Lower leg skin (tissue), 4 donors: Measurements from ENCODE around the gene CHD2. TPM values are rescaled to one million over a fixed set of nuclear protein-coding genes. Genes with fewer than 3 reads are reported as not detected.

Source experiments
- DNase-seq, 2 donors: peaks; one replicate each; pipeline ENCODE4 v3.0.0-alpha.2; 2019; ENCODE audit warnings: low spot score in 2 of 2
- H3K4me3 ChIP-seq: fragments of 200-600 bp; sonication (generic); 2 replicates; pipeline ENCODE4 v1.5.1; 2017; ENCODE audit warnings: mild to moderate bottlenecking, low read depth; ENCODE audit not compliant: poor library complexity, severe bottlenecking
- POLR2A ChIP-seq, 2 donors: fragments of 450-650 bp; IDR thresholded peaks; one replicate each; pipeline ENCODE4 v1.6.1; 2016 to 2017; ENCODE audit warnings: antibody characterized with exemption in 2 of 2, mild to moderate bottlenecking in 1 of 2, moderate library complexity in 1 of 2
- WGBS, 2 donors: methylation state at CpG; one replicate each; pipeline ENCODE4 v1.1.5; 2018; 5-methylcytosine and 5-hydroxymethylcytosine counted together
- intact Hi-C: fragments of 100-400 bp; cut with DNase I; formaldehyde crosslinking; loops from one replicate; pipeline ENCODE4 v1.15.0; 2023; ENCODE audit warnings: low total_unique reads
- total RNA-seq, 4 donors: library from RNA; depleted of rRNA; stranded (reverse); fragments of >200 nt; gene quantifications; one replicate each; pipeline ENCODE4 v1.1.0, GENCODE V29; 2016
- TF ChIP-seq, protein P1 (sequence below), 3 donors: fragments of 450-650 bp; IDR thresholded peaks; one replicate each; pipeline ENCODE4 v1.5.1; 2016; ENCODE audit warnings: antibody characterized with exemption in 3 of 3, mild to moderate bottlenecking in 3 of 3, moderate library complexity in 2 of 3

The CHD2 gene
- total RNA-seq, 4 donors from 2014 or later, result 75.8 to 175 (median 88.6) TPM

DNA sequence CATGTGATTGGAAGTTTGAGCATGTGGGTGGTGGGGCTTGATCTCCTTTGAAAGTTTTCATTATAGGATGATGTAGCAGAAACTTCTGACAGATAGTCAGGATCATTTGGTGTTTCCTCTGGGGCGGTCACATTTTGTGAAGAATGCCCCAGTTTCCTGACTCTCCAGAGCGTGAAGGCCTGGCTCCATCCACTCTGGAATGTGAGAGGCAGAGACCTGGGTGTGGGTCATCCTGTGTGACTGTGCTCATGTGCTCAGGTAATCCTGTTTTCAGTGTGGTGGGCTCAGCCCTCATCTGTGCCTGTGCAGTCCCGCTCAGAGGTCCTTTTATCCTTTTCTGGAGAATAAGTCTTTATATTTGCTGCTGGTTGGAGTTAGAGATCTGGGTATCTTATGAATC lies 107.9 kb downstream of the CHD2 start:
- no peak overlapping the region for H3K4me3 ChIP-seq
- TF ChIP-seq, protein P1, sequence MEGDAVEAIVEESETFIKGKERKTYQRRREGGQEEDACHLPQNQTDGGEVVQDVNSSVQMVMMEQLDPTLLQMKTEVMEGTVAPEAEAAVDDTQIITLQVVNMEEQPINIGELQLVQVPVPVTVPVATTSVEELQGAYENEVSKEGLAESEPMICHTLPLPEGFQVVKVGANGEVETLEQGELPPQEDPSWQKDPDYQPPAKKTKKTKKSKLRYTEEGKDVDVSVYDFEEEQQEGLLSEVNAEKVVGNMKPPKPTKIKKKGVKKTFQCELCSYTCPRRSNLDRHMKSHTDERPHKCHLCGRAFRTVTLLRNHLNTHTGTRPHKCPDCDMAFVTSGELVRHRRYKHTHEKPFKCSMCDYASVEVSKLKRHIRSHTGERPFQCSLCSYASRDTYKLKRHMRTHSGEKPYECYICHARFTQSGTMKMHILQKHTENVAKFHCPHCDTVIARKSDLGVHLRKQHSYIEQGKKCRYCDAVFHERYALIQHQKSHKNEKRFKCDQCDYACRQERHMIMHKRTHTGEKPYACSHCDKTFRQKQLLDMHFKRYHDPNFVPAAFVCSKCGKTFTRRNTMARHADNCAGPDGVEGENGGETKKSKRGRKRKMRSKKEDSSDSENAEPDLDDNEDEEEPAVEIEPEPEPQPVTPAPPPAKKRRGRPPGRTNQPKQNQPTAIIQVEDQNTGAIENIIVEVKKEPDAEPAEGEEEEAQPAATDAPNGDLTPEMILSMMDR (IDR thresholded peaks at IDR 0.05), result no peak
- no peak for DNase-seq
- intact Hi-C loops, result no loop called here
- 90 to 96% methylated on average over 3 of the region's 3 CpGs for WGBS, 2 donors

DNA sequence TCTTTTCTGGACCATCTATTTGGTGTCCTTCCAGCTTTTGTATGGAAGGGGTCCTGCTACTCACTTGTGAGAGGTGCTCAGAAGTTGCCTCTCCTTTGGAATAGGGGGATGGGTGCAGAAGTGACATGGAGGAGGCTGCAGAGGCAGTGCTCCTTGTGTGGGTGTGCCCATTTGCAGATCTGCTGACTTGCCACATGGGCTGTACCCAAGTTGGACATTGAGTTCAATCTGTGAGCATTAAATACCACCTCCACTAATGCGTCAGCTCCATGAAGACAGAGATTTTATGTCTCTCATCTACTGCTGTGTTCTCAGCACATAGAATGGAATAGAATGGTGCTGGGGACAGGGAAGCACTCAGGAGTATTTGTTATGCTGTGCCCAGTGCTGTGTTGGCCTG lies 112.7 kb downstream of the CHD2 start:
- H3K4me3 ChIP-seq, result no peak overlapping the region
- 85 to 100% methylated on average over 1 of the region's 1 CpG for WGBS, 2 donors
- TF ChIP-seq, protein P1 (IDR thresholded peaks at IDR 0.05), result no peak
- TF ChIP-seq POLR2A (IDR thresholded peaks at IDR 0.05), result no peak
- intact Hi-C loops, result no loop called here
- no peak for DNase-seq

DNA sequence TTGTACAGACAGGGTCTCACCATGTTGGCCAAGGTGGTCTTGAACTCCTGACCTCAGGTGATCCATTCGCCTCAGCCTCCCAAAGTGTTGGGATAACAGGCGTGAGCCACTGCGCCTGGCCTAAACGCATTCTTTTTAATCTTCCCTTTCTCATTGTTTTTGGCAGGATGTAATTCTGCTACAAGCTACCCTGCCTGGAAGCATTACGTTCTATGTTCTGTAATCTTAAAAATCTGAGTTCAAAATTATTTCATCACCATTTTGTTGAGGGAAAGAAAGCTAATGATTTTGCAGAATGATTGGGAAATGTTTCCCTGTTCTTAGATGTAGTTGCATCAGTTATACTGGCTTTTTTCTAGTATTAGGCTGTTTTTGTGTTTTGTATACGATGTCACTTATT lies 117.4 kb downstream of the CHD2 start:
- H3K4me3 ChIP-seq, result no peak overlapping the region
- TF ChIP-seq, protein P1 (IDR thresholded peaks at IDR 0.05), result no peak
- TF ChIP-seq POLR2A (IDR thresholded peaks at IDR 0.05), result no peak
- DNase-seq, result no peak
- 88 to 89% methylated on average over 6 of the region's 6 CpGs for WGBS, 2 donors
- intact Hi-C loops, result no loop called here

DNA sequence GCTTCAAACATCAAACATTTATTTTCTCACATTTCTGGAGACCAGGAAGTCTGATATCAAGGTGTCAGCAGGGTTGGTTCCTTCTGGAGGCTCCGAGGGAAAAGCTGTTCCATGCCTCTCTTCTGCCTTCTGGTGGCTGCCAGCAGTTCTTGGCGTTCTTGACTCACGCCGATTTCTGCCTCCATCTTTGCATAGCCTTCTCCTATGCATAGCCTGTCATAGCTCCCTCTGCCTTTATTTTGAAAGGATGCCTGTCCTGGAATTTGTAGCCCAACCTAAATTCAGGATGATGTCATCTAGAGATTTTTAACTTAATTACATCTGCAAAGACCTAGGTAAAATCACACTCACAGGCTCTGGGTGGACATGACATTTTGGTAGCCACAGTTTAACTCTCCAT lies 118.5 kb downstream of the CHD2 start:
- no peak overlapping the region for H3K4me3 ChIP-seq
- no peak for DNase-seq
- intact Hi-C loops, result no loop called here
- TF ChIP-seq, protein P1 (IDR thresholded peaks at IDR 0.05), result no peak
- TF ChIP-seq POLR2A (IDR thresholded peaks at IDR 0.05), result no peak
- 86% methylated on average over 4 of the region's 4 CpGs for WGBS, 2 donors

DNA sequence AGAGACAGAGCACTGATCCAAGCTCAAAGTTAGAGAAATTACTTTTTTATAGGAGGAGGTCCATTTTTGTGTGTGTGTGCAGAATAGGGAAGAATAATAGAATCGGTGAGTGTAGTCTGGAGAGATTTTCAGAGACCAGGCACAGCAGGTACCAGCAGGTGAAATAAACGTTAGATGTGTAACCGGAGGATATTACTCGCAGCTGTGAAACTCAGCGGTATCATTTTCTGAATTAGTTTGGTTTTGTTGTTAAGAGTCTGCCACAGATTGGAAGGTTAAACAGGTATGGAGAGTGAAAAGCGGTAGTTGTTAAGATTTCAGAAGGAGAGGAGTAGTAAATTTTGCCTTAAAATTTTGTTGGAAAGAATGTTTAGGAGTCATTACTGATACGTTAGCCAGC lies 119.0 kb downstream of the CHD2 start:
- no peak for TF ChIP-seq POLR2A (IDR thresholded peaks at IDR 0.05)
- TF ChIP-seq, protein P1 (IDR thresholded peaks at IDR 0.05), result no peak
- WGBS, 2 donors, result 91 to 92% methylated on average over 7 of the region's 7 CpGs
- intact Hi-C loops, result no loop called here
- H3K4me3 ChIP-seq, result no peak overlapping the region
- DNase-seq, result no peak

DNA sequence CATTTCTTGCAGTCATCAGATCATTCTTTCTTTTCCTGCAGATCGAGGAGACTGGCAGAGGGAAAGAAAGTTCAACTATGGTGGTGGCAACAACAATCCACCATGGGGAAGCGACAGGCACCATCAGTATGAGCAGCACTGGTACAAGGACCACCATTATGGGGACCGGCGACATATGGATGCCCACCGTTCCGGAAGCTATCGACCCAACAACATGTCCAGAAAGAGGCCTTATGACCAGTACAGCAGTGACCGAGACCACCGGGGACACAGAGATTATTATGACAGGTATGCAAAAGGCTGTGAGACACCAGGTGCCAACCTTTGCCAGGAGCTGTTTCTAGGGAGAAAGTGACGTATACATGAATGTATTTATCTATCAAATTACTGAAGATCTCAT lies 119.8 kb downstream of the CHD2 start:
- WGBS, 2 donors, result 93 to 95% methylated on average over 10 of the region's 10 CpGs
- TF ChIP-seq POLR2A (IDR thresholded peaks at IDR 0.05), result no peak
- TF ChIP-seq, protein P1 (IDR thresholded peaks at IDR 0.05), result no peak
- no peak overlapping the region for H3K4me3 ChIP-seq
- intact Hi-C loops, result no loop called here
- DNase-seq, result peak in 1 of 2 donors; percentile 80
